ENCODE measurements around the gene AKAP11.

GRCh38 chr13:42260903-42261654, 10.9 kb upstream of the AKAP11 start:
- TF ChIP-seq POLR2AphosphoS5 (IDR thresholded peaks at IDR 0.05): no peak
- no peak for TF ChIP-seq POLR2A (IDR thresholded peaks at IDR 0.05)
- no peak for TF ChIP-seq CTCF (IDR thresholded peaks at IDR 0.05)

All from breast epithelium (tissue), 3 donors.